Kidney (tissue), 14 donors: ENCODE measurements around the gene SH3BP5L. TPM values are rescaled to one million over a fixed set of nuclear protein-coding genes. Genes with fewer than 3 reads are reported as not detected.

ENCODE experiments used
- DNase-seq, 5 donors: peaks; one replicate each; pipeline ENCODE4 v3.0.0-alpha.2; 2013 to 2020
- FAIRE-seq: peaks from 2 replicates; lab custom pipeline; 2012; peaks lifted over from hg19 to GRCh38; lab: Jason Lieb, UNC
- H3K27ac ChIP-seq, 2 donors: one replicate each; pipeline ENCODE4 v1.7.0; 2013; ENCODE audit warnings: low read depth in 2 of 2, low read length in 2 of 2, inconsistent platforms in 1 of 2
- H3K27me3 ChIP-seq: one replicate; pipeline ENCODE4 v1.7.1; 2013; ENCODE audit warnings: low read length, inconsistent platforms; ENCODE audit not compliant: control insufficient read depth, insufficient read depth
- H3K36me3 ChIP-seq, 3 donors: one replicate each; pipeline versions ENCODE4 v1.7.0 to v1.7.1; 2013; ENCODE audit warnings: low read length in 3 of 3, control low read depth in 1 of 3, inconsistent platforms in 1 of 3; ENCODE audit not compliant: insufficient read depth in 3 of 3, control insufficient read depth in 2 of 3
- H3K4me1 ChIP-seq, 3 donors: one replicate each; pipeline versions ENCODE4 v1.7.0 to v1.7.1; 2013; ENCODE audit warnings: low read length in 3 of 3, inconsistent platforms in 1 of 3, low read depth in 1 of 3; ENCODE audit not compliant: control insufficient read depth in 2 of 3, insufficient read depth in 2 of 3
- H3K4me3 ChIP-seq, 3 donors: one replicate each; pipeline versions ENCODE4 v1.7.0 to v1.8.1; 2013; ENCODE audit warnings: low read length in 3 of 3, control low read depth in 1 of 3, inconsistent platforms in 1 of 3
- H3K9ac ChIP-seq, 3 donors: one replicate each; pipeline versions ENCODE4 v1.7.0 to v1.7.1; 2013; ENCODE audit warnings: low read length in 3 of 3, control low read depth in 1 of 3, inconsistent platforms in 1 of 3
- H3K9me3 ChIP-seq, 3 donors: one replicate each; pipeline versions ENCODE4 v1.7.0 to v1.7.1; 2013; ENCODE audit warnings: low read length in 3 of 3, control low read depth in 1 of 3, inconsistent platforms in 1 of 3; ENCODE audit not compliant: control insufficient read depth in 2 of 3, insufficient read depth in 1 of 3
- intact Hi-C: fragments of 100-400 bp; cut with DNase I; formaldehyde crosslinking; loops from one replicate; pipeline ENCODE4 v1.11.1; 2022
- polyA plus RNA-seq: library from polyadenylated mRNA; stranded (reverse); fragments of 350-450 nt; fragmentation: Illumina TruSeq; extraction: RNeasy Lipid Tissue Mini Kit (QIAGEN cat#74804); gene quantifications from one replicate; pipeline ENCODE4 v1.2.3, GENCODE V29; 2014; ENCODE audit warnings: low read depth, low replicate concordance; ENCODE audit not compliant: insufficient read depth
- total RNA-seq: library from RNA; stranded (reverse); fragmentation: NEBNext Ultra II Directional; extraction: Animal tissue kit (Norgen Biotek cat#: 25700); gene quantifications from one replicate; pipeline ENCODE4 v1.2.1, GENCODE V29; 2021
- TF ChIP-seq, protein P1 (sequence below): IDR thresholded peaks from 3 replicates; pipeline ENCODE4 v1.5.1; 2012; ENCODE audit warnings: mild to moderate bottlenecking, moderate library complexity, borderline replicate concordance; ENCODE audit not compliant: insufficient read depth; ENCODE audit errors: extremely low read depth
- donor health status: control.
- donor health status: control.
- donor health status: control.
- donor health status: control.
- donor health status: control.
- donor health status: DM: yes; HTN: yes; CAD: no.
- donor health status: Normal renal cell carcinoma (clear cell type).

SH3BP5L gene
- total and polyA plus RNA-seq, 2 donors from 2014 or later: 16.6 to 24.9 TPM

DNA sequence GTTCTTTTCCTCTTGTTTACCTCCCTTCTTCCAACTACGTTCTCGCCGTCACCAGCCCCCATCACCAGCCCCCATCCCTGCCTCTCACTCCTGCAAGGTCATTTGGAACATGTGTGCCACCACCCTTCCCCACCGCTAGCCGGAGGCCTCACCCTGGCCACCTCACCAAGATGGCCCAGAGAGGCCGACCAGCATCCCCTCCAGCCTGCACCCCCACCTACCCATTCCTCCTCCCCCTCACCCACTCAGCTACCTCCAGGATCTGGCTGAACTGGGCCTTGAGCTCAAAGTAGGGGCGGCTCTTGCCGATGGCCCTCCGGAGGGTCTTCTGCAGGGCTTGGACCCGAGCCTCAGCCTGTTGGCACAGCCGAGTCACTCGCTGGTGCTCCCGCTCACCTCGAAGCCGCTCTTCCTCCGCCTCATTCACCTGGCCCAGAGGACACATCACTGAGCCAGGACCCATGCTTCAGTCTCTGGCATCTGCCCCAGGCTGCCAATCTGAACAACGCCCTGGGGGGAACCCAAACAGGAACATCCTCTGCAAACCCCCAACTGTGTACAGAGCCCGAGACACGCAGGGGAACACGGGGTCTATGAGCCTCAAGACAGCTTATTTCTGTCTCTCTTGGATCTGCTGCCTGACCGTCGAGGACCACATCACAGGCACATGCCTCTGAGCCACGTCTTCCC, 12.8 kb downstream of the SH3BP5L start:
- TF ChIP-seq, protein P1, sequence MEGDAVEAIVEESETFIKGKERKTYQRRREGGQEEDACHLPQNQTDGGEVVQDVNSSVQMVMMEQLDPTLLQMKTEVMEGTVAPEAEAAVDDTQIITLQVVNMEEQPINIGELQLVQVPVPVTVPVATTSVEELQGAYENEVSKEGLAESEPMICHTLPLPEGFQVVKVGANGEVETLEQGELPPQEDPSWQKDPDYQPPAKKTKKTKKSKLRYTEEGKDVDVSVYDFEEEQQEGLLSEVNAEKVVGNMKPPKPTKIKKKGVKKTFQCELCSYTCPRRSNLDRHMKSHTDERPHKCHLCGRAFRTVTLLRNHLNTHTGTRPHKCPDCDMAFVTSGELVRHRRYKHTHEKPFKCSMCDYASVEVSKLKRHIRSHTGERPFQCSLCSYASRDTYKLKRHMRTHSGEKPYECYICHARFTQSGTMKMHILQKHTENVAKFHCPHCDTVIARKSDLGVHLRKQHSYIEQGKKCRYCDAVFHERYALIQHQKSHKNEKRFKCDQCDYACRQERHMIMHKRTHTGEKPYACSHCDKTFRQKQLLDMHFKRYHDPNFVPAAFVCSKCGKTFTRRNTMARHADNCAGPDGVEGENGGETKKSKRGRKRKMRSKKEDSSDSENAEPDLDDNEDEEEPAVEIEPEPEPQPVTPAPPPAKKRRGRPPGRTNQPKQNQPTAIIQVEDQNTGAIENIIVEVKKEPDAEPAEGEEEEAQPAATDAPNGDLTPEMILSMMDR: no peak
- intact Hi-C loops: no loop called here
- DNase-seq (no peak), FAIRE-seq (no peak)
- H3K27me3 ChIP-seq: no peaks in the 10 kb centered on the region
- H3K36me3 ChIP-seq: peaks cover 3 to 35% (median 32%) of the 10 kb centered on the region in 3 donors
- peaks cover 0 to 6% (median 0%) of the 10 kb centered on the region in 3 donors for H3K4me1 ChIP-seq
- H3K9me3 ChIP-seq: no peaks in the 10 kb centered on the region
- H3K4me3 ChIP-seq: no peak overlapping the region
- no peak overlapping the region for H3K9ac ChIP-seq
- H3K27ac ChIP-seq: no peak overlapping the region

DNA sequence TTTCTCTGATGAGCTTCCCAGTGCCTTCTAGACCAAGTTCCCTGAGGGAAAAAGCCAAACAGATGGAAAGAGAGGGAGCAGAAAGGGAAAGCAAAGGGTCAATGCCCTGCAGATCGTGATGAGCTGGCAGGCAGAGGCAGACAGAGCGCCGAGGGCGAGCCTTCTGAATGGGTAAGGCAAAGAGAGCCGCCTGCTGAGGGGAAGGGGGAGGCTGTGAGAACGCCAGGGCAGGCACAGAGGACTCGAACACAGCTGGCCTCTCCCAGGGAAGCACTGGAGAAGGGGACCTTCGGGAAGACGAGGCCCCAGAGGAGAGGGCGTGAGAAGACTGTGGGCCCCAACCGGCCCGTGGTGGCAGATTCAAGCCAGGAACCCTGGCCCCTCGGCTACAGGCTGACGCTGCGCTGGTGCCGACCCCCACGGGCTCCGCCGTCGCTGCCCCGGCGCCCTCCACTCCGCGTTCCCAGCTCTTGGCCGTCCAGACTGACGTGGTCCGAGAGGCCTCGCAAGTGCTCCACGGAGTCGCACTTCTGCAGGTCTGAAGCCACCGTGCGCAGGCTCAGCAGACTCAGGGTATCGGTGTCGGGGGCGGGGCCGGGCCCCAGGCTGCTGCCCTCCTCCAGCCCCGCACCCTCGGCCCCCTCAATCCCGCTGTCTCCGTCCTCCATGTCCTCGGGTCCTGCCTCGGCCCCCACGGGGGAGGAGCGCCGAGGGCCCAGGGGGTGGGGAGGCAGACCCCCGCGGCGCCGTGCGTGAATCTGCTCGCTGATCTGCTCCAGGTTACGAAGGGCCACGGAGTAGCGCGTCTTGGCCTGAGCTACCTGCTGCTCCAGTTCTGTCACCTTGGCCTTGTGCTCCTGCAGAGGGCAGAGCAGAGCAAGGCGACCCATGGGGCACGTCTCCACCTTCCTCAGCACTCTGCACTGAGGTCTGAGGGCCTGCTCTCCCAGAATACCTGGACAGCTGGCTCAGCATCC, 13.9 kb downstream of the SH3BP5L start:
- H3K4me3 ChIP-seq: no peak overlapping the region
- H3K27ac ChIP-seq: no peak overlapping the region
- TF ChIP-seq, protein P1: peak; percentile 23
- intact Hi-C loops: no loop called here
- H3K4me1 ChIP-seq: peaks cover 0 to 9% (median 6%) of the 10 kb centered on the region in 3 donors
- peaks cover 3 to 35% (median 32%) of the 10 kb centered on the region in 3 donors for H3K36me3 ChIP-seq
- DNase-seq (no peak), FAIRE-seq (no peak)
- H3K9me3 ChIP-seq: no peaks in the 10 kb centered on the region
- no peak overlapping the region for H3K9ac ChIP-seq
- H3K27me3 ChIP-seq: no peaks in the 10 kb centered on the region

DNA sequence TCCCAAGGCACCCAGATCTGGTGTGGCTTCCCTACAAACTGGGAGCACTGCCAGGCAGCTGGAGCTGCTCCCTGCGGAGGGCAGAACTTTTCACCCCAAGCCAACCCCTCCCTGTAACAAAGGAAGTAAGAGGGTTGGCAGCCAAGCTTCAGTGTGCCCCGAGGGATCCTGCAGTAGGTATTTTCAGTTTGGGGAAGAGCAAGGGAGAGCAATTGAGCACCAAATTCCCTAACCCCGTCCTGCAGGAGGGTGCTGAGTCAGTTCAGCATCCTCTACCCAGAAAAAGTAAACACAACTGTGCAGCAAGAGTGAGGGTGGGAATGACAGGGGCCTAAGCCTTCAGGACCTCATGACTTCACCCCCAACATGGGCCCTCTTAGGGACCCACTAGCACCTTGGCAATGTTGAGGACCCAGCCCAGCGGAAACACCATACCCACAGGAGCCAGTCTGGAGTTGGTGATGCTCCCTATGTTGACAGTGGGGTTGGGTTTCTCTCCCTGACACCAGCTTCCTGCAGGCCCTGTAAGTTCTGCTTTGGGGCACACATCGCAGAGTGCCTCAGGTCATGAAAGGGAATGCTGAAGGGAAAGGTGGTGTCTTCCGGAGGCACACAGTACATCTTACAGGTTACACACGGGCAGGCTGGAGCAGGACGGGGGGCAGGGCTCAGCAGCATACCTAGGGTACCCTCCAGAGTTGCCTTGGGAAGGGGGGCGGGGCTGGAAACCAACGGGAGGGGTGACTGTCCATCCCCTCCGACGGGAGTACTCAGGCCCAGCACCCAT, 14.8 kb downstream of the SH3BP5L start:
- Histone ChIP-seq H3K36me3 (peaks cover 3 to 30% (median 25%) of the 10 kb centered on the region in 3 donors), H3K27ac (no peak overlapping the region)
- intact Hi-C loops: no loop called here

More for the DNA sequence above, 14.8 kb downstream of the SH3BP5L start:
- H3K9ac ChIP-seq: no peak overlapping the region
- no peak overlapping the region for H3K4me3 ChIP-seq
- DNase-seq (no peak), FAIRE-seq (no peak)
- TF ChIP-seq, protein P1: no peak
- no peaks in the 10 kb centered on the region for H3K9me3 ChIP-seq
- no peaks in the 10 kb centered on the region for H3K27me3 ChIP-seq
- peaks cover 0 to 18% (median 15%) of the 10 kb centered on the region in 3 donors for H3K4me1 ChIP-seq
